GM06990 (cell line): ENCODE results near the gene VASP.

ENCODE experiments used
- DNase-seq: peaks from one replicate; pipeline ENCODE4 v3.0.0-alpha.2; 2011; ENCODE audit not compliant: insufficient read length; ENCODE audit errors: extremely low read depth
- H3K27me3 ChIP-seq: replicated peaks from 2 replicates; pipeline ENCODE4 v1.6.0; 2011; ENCODE audit warnings: low read length; ENCODE audit not compliant: control insufficient read depth, insufficient read depth
- H3K36me3 ChIP-seq: 2 replicates; pipeline ENCODE4 v1.5.1; 2011; ENCODE audit warnings: low read length; ENCODE audit not compliant: control insufficient read depth, insufficient read depth
- H3K4me3 ChIP-seq: replicated peaks from 2 replicates; pipeline ENCODE4 v1.5.1; 2011; ENCODE audit warnings: low read depth, mild to moderate bottlenecking, control low read depth, low read length
- CTCF ChIP-seq: IDR thresholded peaks from 2 replicates; pipeline ENCODE4 v1.5.1; 2011; ENCODE audit warnings: low read length, control low read depth, mild to moderate bottlenecking, inconsistent platforms; ENCODE audit not compliant: insufficient read depth, poor library complexity, severe bottlenecking

VASP gene

GRCh38 chr19:45529420-45529785, 22.1 kb downstream of the VASP start:
- DNase-seq = no peak
- Histone ChIP-seq H3K4me3 (no peak overlapping the region), H3K36me3 (peaks cover 29% of the 10 kb centered on the region), H3K27me3 (no peaks in the 10 kb centered on the region)
- no peak for TF ChIP-seq CTCF

GRCh38 chr19:45531349-45531748, 24.1 kb downstream of the VASP start:
- no peak overlapping the region for H3K4me3 ChIP-seq
- peaks cover 15% of the 10 kb centered on the region for H3K36me3 ChIP-seq
- no peak for DNase-seq
- TF ChIP-seq CTCF = no peak
- H3K27me3 ChIP-seq = no peaks in the 10 kb centered on the region

- H3K36me3 ChIP-seq = no peaks in the 10 kb centered on the region
- no peak for DNase-seq
Measured at GRCh38 chr19:45539459-45539858, 32.2 kb downstream of the VASP start.

GRCh38 chr19:45542234-45542668, 35.0 kb downstream of the VASP start:
- no peak for DNase-seq
- TF ChIP-seq CTCF = no peak
- Histone ChIP-seq H3K36me3 (no peaks in the 10 kb centered on the region), H3K4me3 (no peak overlapping the region), H3K27me3 (no peaks in the 10 kb centered on the region)

More at GRCh38 chr19:45539459-45539858, 32.2 kb downstream of the VASP start:
- H3K27me3 ChIP-seq = no peaks in the 10 kb centered on the region
- no peak for TF ChIP-seq CTCF
- no peak overlapping the region for H3K4me3 ChIP-seq

- no peak for DNase-seq
- no peaks in the 10 kb centered on the region for H3K27me3 ChIP-seq
- TF ChIP-seq CTCF = no peak
- H3K36me3 ChIP-seq = no peaks in the 10 kb centered on the region
- H3K4me3 ChIP-seq = no peak overlapping the region
Measured at GRCh38 chr19:45547211-45547770, 40.0 kb downstream of the VASP start.
